Activated gamma-delta T cell treated with anti-CD3 and anti-CD28 coated beads, Interleukin-2, amount 50 U/mL, for 16 hours (primary cell): ENCODE measurements around the gene ME2.
"Not testable (repeated sequence)": the region's sequence is repeated elsewhere in the genome, so short reads cannot be mapped to it uniquely, and the experiment has no call there.

Experiments used
- DNase-seq: peaks from one replicate; pipeline ENCODE4 v3.0.0-alpha.2; 2020; ENCODE audit warnings: low read depth

The ME2 gene

DNA sequence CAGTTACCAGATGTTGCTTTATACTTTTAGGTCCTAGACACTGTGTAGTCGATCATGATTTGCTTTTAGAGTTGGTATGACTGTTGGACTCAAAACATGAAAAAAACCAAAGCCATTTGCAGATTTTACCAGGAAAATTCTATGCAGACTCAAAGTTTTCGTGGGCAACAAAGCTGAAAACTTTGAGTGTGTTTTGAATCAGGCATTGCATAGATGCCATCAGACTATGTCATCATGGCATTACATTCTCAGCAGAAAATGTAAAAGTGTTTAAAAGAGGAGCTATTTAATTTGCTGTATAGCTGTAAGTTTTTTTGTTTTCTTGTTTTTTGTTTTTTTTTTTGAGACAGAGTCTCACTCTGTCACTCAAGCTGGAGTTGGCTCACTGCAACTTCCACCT lies 45.5 kb downstream of the ME2 start:
- no peak for DNase-seq

DNA sequence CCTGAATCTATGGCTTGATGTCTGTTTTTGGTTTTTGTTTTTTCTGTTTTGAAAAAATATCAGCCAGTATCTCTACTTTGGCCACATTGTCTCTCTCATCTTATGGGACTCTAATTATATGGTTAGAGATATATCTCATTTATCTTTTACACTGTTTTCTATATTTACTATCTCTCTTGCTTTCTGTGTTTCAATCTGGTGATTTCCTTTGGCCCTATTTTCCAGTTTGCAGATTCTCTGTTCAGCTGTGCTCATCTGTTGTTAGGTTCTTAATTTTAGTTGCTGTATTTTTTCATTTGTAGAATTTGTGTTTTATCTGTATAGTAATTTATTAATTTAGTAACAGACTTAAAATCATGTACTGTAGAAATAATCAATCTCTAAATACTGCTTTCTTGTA lies 47.6 kb downstream of the ME2 start:
- no peak for DNase-seq

DNA sequence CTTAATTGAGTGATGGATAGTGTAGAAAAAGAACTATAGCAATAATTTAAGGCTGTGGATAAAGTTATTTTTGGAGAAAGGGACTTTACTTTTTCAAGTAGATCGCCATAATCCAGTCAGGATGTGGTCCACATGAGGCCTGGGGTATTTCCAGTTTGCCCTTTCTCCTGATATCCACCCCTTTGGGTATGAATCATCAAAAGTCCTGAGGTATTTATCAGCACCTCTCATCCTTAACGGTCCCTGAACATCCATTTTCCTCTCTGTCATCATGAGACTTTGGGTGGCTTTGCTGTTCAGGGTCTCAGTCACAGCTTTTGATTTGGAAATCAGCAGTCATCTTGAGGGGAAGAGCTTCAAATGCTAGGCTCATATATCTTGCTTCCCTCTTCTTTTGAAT lies 49.6 kb downstream of the ME2 start:
- no peak for DNase-seq

DNA sequence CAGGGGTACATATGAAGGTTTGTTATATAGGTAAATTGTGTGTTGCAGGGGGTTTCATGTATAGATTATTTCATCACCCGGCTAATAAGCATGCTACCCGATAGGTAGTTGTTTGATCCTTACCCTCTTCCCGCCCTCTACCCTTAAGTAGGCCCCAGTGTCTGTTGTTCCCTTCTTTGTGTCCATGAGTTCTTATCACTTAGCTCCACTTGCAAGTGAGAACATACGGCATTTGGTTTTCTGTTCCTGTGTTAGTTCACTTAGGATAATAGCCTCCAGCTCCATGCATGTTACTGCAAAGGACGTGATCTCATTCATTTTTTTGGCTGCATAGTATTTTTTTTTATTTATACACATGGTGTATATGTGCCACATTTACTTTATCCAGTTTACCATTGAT lies 54.8 kb downstream of the ME2 start:
- no peak for DNase-seq

DNA sequence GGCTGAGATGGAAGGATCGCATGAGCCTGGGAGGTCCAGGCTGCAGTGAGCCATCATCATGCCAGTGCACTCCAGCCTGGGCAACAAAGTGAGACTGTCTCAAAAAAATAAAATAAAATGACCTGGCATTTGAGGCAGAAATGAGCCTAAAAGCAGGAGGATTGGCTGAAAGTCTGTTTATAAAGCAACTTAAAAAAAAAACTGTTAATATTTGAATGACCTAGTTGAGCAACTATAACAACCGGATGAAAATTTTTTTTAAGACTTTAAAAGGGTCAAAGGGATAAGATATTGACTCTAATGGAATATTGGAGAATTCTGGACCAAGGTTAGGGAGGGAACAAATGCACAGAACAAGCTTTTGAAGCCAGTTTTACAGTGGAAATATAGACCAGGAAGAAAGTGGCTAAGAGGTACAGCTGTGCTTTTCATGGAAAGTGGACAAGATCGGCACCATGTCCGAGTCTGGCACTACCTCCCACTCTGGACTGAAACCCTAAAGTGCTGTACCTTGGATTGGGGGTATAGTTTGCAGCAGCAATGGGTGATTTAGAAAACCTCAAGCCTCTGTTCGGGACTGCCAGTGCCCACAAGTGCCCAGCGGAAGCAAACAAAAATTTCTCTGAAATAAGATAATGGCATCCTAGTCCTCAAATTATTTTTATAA lies 55.8 kb downstream of the ME2 start:
- no peak for DNase-seq

DNA sequence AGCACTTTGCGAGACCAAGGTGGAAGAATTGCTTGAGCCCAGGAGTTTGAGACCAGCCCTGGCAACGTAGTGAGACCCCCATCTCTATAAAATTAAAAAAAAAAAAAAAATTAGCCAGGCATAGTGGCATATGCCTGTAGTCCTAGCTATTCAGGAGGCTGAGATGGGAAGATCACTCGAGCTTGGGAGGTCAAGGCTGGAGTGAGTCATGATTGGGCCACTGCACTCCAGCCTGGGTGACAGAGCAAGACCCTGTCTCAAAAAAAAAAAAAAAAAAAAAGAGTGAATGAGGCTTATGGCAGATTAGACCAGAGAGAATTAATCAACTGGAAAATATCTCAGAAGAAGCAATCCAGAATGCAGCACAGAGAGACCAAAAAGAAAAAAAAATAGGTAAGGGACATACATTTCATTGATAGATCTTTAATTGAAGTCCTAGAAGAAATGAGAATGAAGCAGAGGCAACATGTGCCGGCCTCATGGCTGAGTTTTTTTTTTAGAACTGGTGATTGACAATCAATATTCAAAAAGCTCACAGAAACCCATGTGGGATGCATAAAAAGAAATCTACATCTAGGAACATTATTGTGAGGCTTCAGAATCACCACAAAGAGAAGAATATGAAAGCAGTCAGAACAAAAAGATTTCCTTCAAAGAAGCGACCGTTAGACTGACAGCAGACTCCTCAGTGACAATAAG lies 56.7 kb downstream of the ME2 start:
- no peak for DNase-seq

DNA sequence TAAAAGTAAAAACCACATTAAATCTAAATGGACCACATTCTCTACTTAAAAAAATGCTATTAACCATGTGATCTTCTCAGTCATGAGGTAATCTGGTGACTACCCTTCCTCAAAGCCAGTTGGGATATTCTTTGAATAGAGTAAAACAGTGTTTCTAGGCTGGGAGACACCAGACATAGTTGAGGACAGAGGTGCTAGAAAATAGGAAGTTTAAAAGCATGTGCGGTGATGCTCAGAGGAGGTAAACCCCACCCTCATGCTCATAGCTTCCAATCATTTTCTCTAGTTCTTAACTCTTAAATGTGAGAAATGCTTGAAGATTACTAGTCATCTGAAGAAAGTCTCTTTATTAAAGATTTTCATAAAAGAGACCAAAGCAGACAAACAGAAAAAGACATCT lies 58.3 kb downstream of the ME2 start:
- DNase-seq, result no peak

DNA sequence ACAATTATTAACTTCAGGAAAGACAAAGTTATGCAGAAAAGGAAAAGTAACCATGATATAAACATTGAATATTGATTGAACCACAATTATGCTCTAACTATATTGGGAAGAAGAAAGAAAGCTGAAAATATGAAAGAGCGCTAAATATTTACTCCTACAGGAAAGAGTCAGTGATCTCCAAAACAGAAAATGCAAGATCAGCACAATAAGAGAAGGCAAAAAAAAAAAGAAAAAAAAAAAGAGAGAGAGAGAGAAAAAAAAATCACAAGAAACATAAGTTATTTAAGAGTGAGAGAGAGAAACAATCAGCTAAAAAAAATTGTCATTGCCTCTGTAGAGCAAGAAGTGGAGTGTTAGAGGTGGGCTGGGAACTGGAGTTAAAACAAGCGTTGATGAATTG lies 60.0 kb downstream of the ME2 start:
- DNase-seq, result no peak

DNA sequence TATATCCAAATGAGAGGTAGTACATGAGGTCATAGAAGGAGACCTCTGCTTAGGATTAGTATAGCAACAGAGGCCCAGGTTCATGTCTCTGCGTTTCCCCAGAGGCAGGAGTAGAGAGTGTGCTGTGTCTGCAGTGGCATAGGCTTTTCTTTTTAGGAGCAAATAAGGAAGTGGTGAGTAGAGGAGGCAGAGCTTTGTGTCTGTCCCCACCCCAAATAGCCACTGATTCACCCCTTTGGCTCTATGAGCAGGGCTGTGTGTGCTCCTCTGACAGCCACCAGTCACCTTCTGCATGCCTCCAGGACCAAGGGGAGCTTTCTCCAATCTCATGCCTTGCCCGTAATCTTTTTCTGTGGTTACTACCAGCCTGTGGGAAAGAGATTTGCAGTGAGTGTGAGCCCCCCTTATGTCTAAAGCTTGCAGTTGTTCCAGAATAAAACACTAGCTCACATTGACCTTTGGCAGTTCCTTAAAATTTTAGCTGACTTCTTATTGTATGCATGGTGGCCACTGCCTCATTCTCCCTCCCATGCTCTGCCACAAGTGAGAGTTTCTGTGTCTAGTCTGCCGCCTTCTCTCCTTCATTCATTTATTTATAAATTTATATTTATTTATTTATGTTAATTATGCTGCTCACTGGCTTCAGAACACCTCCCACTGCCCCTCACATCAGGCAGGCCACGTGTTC lies 65.5 kb downstream of the ME2 start:
- DNase-seq, result no peak

DNA sequence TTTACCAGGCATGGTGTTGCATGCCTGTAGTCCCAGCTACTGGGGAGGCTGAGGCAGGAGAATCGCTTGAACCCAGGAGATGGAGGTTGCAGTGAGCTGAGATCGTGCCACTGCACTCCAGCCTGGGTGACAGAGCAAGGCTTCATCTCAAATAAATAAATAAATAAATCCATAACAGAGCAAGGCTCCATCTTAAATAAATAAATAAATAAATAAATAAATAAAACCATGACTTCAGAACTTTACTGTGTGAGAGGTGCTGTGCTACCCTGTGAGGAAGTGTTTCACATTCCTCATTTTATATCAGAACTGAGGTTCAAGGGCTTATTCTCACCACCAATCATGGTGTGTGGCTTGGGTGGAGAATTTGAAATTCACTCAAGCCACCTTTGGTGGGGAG lies 67.0 kb downstream of the ME2 start:
- not testable (repeated sequence) for DNase-seq

DNA sequence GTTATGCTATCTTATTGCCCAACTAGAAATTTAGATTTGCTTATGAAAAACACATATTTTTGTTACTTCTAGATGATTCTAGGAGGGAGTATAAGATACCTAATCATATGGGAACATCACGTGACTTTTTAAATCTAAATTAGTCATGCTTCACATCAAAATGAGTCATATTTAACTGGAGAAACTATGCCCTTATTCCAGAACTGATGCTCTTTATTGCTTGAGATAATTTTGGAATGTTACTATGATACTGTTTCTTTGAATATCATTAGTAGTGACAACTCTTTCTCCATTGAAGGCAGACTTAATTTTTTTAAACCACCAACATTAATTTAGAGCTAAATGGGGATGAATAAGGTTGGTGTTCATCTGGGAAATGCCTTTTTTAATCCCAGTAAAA lies 69.0 kb downstream of the ME2 start:
- DNase-seq, result no peak

DNA sequence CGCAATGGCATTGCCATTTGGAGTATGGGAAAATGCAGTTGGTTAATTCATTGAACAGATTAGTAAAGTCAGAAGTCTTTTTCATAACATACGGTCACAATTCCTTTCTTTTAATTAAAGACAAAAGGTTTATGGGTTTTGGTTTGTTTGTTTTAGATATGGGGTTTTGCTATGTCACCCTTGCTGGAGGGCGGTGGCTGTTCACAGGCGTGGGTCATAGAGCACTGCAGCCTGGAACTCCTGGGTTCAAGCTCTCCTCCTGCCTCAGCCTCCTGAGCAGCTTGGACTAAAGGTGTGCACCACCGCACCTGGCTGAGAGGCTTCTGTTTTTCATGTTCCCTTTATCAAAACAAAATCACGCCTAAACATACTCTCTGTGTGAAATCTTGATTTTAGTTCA lies 70.3 kb downstream of the ME2 start:
- DNase-seq, result no peak

DNA sequence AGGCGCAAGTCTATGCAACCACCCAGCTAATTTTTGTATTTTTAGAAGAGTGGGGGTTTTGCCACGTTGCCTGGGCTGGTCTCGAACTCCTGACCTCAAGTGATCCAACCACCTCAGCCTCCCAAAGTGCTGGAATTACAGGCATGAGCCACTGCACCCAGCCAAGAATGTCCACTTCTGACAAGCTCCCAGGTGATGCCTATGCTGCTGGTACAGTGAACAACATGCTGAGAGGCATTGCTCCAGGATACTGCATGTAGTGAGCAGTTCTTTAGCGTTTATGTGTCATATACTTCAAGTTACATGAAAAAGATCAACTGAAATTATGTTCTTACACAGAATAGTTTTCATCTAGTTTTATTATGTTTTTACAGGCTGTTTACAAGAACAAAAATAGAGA lies 71.7 kb downstream of the ME2 start:
- DNase-seq, result no peak

DNA sequence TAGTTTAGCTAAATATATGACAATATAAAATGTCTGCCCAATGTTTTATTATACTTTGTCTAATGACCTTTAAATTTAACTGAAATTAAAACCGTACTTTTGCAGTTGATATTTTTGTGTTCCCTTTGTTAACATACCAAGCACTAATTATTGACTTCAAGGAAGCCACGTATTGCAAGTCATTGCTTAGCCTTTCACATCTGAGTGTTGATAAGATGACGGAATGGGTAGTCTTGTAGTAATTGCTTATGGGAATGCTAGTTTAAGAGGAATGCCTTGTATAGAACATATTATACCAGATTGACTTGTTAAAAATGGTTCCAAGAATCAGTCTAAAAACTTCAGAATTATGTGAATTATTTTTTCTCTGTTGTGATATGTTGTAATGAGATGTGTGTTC lies 74.9 kb downstream of the ME2 start:
- DNase-seq, result no peak

DNA sequence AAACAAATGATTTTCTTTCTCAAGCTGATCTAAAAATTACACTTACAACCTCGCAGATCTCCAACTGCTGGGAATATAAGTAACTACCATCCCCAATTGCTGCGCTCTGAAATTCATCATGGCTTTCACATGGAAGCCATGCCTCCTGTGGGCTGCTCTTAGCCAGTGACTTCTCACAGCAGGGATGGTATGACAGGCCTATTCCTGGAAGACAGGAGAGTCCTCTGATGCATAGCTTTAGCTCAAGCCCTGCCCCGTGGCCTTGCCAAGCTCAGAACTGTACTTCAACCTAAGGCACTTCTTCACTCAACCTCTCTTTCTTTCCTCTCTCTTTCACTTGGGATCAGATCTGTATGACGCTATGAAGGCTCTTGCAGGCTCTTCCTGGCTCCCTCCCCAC lies 76.3 kb downstream of the ME2 start:
- DNase-seq, result no peak

DNA sequence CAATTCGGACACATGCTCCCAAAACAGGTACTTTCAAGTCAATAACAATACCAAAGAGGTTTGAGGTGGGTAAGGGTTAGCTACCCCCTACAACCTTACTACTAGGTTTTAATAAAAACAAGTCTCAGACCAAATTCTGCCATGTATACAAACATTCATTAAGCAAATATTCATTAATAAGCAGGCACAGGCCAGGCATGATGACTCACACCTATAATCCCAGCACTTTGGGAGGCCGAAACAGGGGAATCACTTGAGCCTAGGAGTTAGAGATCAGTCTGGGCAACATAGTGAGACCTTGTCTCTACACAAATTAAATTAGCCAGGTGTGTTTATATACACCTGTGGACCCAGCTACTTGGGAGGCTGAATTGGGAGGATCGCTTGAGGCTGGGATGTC lies 77.2 kb downstream of the ME2 start:
- no peak for DNase-seq

DNA sequence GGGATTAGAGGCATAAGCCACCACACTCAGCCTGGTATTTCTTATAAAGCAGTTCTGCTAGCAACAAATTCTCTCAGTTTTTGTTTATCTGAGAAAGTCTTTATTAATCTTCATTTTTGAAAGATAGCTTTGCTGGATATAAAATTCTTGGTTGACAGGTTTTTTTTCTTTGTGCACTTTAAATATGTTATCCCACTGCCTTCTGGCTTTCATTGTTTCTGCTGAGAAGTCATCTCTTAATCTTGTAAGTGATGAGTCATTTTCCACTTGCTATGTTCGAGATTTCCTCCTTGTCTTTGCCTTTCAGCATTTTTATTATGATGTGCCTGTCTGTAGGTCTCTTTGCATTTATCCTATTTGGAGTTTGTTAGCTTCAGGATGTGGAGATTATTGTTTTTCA lies 83.1 kb downstream of the ME2 start:
- no peak for DNase-seq

DNA sequence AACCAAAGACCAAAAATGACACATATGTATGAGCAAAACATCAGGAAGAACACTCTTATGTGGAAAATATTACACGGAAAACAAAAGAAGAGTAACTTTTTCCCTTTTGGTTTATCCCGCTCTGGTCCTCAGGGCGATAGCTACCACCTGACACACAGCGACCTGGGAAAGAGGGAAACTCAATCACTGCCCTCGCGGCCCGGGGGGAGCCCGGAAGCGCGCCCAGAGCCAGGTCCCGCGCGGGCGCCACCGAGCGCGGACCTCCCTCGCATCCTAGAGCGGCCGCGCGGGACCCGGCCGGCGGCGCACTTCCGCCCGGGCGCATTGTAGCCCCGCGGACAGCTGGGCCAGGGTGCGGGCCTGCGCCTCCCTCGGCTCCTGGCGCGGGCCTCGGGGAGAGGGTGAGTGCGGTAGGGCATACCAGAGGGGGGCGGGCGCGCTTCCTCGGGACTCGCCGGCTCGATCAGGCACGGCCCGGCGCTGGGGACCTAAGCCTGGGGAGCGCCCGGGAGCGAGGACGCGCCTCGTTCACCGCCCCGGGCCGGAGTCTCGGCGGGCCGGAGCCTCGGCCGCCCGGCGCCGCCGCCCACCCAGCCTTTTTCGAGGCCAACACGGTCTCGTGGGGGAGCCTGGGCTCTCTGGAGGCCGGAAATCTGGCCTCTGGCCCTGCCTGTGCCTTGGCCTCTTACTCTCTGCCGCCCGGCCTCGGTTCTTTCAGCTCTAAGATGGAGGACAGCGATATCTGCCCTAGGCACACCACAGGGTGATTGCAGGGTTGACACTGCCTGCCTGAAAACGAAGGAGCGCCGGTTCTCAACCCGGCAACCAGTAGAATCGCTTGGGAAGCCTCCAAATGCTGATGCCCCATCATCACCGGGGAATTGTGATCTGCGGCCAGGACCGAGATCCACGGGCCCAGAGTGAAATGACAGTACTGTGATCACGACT lies 89.1 kb downstream of the ME2 start, which contains the start of gene ELAC1:
Gene ELAC1 (plus strand): TSS at position 327 of the 948 bp plus-strand sequence. CDS start 6,365 bp downstream, outside the sequence.
- DNase-seq, result peak; percentile 39

DNA sequence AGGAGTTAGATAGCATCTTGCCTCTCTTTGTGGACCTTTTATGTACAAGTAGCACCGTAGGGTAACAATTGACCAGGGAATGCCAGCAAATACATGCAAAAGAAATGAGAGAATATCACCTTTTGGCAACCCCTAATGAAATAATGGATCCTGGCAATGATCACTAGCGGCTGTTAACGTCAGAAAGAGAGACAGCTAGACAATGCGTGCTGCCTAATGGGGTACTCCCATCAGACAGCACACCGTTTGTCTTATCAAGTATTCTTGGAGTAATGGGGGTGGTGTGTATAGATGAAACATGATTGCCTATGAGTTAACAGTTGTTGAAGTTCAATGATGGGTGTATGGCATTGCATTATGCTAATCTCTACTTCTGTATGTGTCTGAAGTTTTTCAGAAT lies 90.5 kb downstream of the ME2 start:
- DNase-seq, result no peak

DNA sequence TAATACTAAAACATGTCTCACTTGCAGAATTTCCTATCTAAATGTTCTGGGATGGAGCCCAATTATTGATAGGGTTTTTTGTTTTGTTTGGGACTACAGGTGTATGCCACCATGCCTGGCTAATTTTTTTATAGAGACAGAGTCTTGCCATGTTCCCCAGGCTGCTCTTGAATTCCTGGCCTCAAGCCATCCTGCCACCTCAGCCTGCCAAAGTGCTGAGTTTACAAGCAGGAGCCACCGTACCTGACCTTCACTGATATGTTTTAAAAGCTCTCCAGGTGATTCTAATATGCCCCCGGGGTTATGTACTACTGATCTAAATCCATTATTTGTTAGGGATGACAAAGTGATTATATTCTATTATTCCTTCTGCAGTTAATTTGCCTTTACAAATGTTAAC lies 91.1 kb downstream of the ME2 start:
- no peak for DNase-seq

DNA sequence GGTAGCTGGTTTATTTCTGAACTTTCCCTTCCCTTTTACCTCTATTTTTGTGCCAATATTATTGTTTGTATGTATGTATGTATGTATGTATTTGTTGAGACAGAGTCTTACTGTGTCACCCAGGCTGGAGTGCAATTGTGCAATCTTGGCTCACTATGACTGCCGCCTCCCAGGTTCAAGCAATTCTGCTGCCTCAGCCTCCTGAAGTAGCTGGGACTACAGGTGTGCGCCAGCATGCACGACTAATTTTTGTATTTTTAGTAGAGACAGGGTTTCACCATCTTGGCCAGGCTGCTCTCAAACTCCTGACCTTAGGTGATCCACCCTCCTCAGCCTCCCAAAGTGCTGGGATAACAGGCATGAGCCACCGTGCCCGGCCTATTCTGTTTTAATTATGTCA lies 93.5 kb downstream of the ME2 start:
- not testable (repeated sequence) for DNase-seq
